GM12878 (cell line): ENCODE measurements around the gene TKT. TPM values are rescaled to one million over a fixed set of nuclear protein-coding genes. Genes with fewer than 3 reads are reported as not detected.

Experiments used
- ATAC-seq: fragments of 200-7000 bp; cut with Tn5 transposase; 3 replicates; pipeline ENCODE4 v1.9.1; 2020; ENCODE audit warnings: mild to moderate bottlenecking, moderate library complexity
- BruUV-seq: library from RNA; stranded (reverse); fragments of 400-500 nt; replicated peaks from 2 replicates; lab custom pipeline; 2021; lab: Mats Ljungman, UMichigan
- CTCF ChIA-PET: fragments of 300-600 bp; sonication (Branson Sonifier 250); formaldehyde crosslinking; extraction: SDS; loops from one replicate; lab custom pipeline; 2021; ENCODE audit warnings: inconsistent platforms; lab: Yijun Ruan, JAX
- POLR2A ChIA-PET: fragments of 350-600 bp; formaldehyde crosslinking; extraction: SDS; loops from one replicate; lab custom pipeline; 2021; ENCODE audit warnings: inconsistent platforms; lab: Charles Lee
- RAD21 ChIA-PET: fragments of 300-600 bp; sonication (Branson Sonifier 250); formaldehyde crosslinking; loops from one replicate; lab custom pipeline; 2023; ENCODE audit warnings: antibody characterized with exemption; ENCODE audit not compliant: unreplicated experiment; lab: Charles Lee
- SMC1A ChIA-PET: fragments of 300-600 bp; sonication (Branson Sonifier 250); formaldehyde crosslinking; loops from one replicate; lab custom pipeline; 2023; ENCODE audit not compliant: unreplicated experiment, uncharacterized antibody; lab: Charles Lee
- DNase-seq: peaks from one replicate; pipeline ENCODE4 v3.0.0-alpha.2; 2011; ENCODE audit warnings: low read depth, low spot score
- FAIRE-seq: peaks from 3 replicates; lab custom pipeline; 2011; peaks lifted over from hg19 to GRCh38; lab: Jason Lieb, UNC
- H2AFZ ChIP-seq: 2 replicates; pipeline ENCODE4 v1.6.0; 2011; ENCODE audit warnings: low read depth, low read length, control low read depth; ENCODE audit not compliant: control insufficient read depth
- H3K27ac ChIP-seq: 2 replicates; pipeline ENCODE4 v1.5.1; 2011; ENCODE audit warnings: control low read depth; ENCODE audit not compliant: control insufficient read depth, insufficient read depth
- H3K27me3 ChIP-seq, 2 experiments: replicated peaks in 1 of 2; 2 replicates each; pipeline versions ENCODE4 v1.6.0 to v1.6.1; 2011; ENCODE audit warnings: low read length in 1 of 2; ENCODE audit not compliant: control insufficient read depth in 2 of 2, insufficient read depth in 2 of 2
- H3K36me3 ChIP-seq, 2 experiments: 2 replicates each; pipeline ENCODE4 v1.5.1; 2011; ENCODE audit warnings: low read length in 1 of 2; ENCODE audit not compliant: control insufficient read depth in 2 of 2, insufficient read depth in 2 of 2
- H3K4me1 ChIP-seq: 2 replicates; pipeline ENCODE4 v1.6.1; 2011; ENCODE audit warnings: mild to moderate bottlenecking, low read length, moderate library complexity, mixed read lengths; ENCODE audit not compliant: control insufficient read depth, insufficient read depth
- H3K4me2 ChIP-seq: 2 replicates; pipeline ENCODE4 v1.6.0; 2011; ENCODE audit warnings: control low read depth; ENCODE audit not compliant: control insufficient read depth, insufficient read depth
- H3K4me3 ChIP-seq: fragments of 200-600 bp; sonication (generic); 2 replicates; pipeline ENCODE4 v1.5.1; 2016
- H3K79me2 ChIP-seq: 2 replicates; pipeline ENCODE4 v1.6.0; 2011; ENCODE audit warnings: low read length; ENCODE audit not compliant: control insufficient read depth, insufficient read depth
- H3K9ac ChIP-seq: 2 replicates; pipeline ENCODE4 v1.8.0; 2011; ENCODE audit warnings: low read length, control low read depth, mixed read lengths; ENCODE audit not compliant: control insufficient read depth, insufficient read depth
- H3K9me3 ChIP-seq: replicated peaks from 3 replicates; pipeline ENCODE4 v1.5.1; 2011; ENCODE audit warnings: mild to moderate bottlenecking, low read length; ENCODE audit not compliant: control insufficient read depth, insufficient read depth
- H4K20me1 ChIP-seq: 2 replicates; pipeline ENCODE4 v1.6.0; 2011; ENCODE audit not compliant: control insufficient read depth, insufficient read depth
- BHLHE40 ChIP-seq, 2 experiments: fragments of 450-650 bp in 1 of 2; IDR thresholded peaks; 2 replicates each; pipeline ENCODE4 v1.6.1; 2011 to 2017; ENCODE audit warnings: low read depth in 2 of 2, borderline replicate concordance in 1 of 2, improper control_type of control experiment in 1 of 2, low read length in 1 of 2, mild to moderate bottlenecking in 1 of 2
- CBX3 ChIP-seq: fragments of 200-600 bp; sonication (generic); IDR thresholded peaks from 2 replicates; pipeline ENCODE4 v1.6.1; 2016; ENCODE audit warnings: low read depth, borderline replicate concordance
- E4F1 ChIP-seq: fragments of 450-650 bp; IDR thresholded peaks from 2 replicates; pipeline ENCODE4 v1.6.1; 2018; ENCODE audit warnings: borderline replicate concordance, mild to moderate bottlenecking; ENCODE audit not compliant: partially characterized antibody
- EGR1 ChIP-seq, 2 experiments: IDR thresholded peaks; 1 replicate in 1 of 2; 2 replicates in 1 of 2; pipeline ENCODE4 v1.6.1; 2011 to 2012; ENCODE audit warnings: low read depth in 2 of 2, low read length in 2 of 2, borderline replicate concordance in 1 of 2, mild to moderate bottlenecking in 1 of 2, moderate library complexity in 1 of 2
- HCFC1 ChIP-seq: fragments of 150-350 bp; IDR thresholded peaks from 2 replicates; pipeline ENCODE4 v1.6.1; 2014; ENCODE audit warnings: low read length
- MYC ChIP-seq: IDR thresholded peaks from 2 replicates; pipeline ENCODE4 v1.6.1; 2011; ENCODE audit warnings: mild to moderate bottlenecking, low read length, moderate library complexity, inconsistent platforms; ENCODE audit not compliant: insufficient read depth, insufficient replicate concordance, insufficient read length, severe bottlenecking
- PAX8 ChIP-seq: fragments of 450-650 bp; IDR thresholded peaks from 2 replicates; pipeline ENCODE4 v1.6.1; 2017; ENCODE audit warnings: mild to moderate bottlenecking, moderate library complexity
- SMC3 ChIP-seq: IDR thresholded peaks from 2 replicates; pipeline ENCODE4 v1.6.1; 2011; ENCODE audit warnings: low read length, improper control_type of control experiment, borderline replicate concordance
- SPI1 ChIP-seq: IDR thresholded peaks from 2 replicates; pipeline ENCODE4 v1.6.1; 2011; ENCODE audit warnings: low read depth, mild to moderate bottlenecking, low read length, moderate library complexity, borderline replicate concordance; ENCODE audit not compliant: insufficient read depth
- TAF1 ChIP-seq: IDR thresholded peaks from 2 replicates; pipeline ENCODE4 v1.6.1; 2011; ENCODE audit warnings: mild to moderate bottlenecking, low read depth, low read length, borderline replicate concordance
- TBL1XR1 ChIP-seq: IDR thresholded peaks from 2 replicates; pipeline ENCODE4 v1.6.1; 2012; ENCODE audit warnings: low read depth, low read length, improper control_type of control experiment
- WGBS: methylation state at CpG from one replicate; pipeline ENCODE4 v1.1.6; 2016; ENCODE audit warnings: low lambda C conversion rate; ENCODE audit not compliant: insufficient replicate concordance, insufficient coverage; ENCODE audit errors: missing lambda C conversion rate; 5-methylcytosine and 5-hydroxymethylcytosine counted together
- in situ Hi-C: fragments of 300-500 bp; cut with MboI; formaldehyde crosslinking; loops from 9 replicates; pipeline ENCODE4 v1.14.3; 2018; ENCODE audit warnings: mixed read lengths
- intact Hi-C: fragments of 100-400 bp; cut with micrococcal nuclease; formaldehyde crosslinking; loops from one replicate; pipeline ENCODE4 v1.14.2; 2022; ENCODE audit not compliant: unreplicated experiment
- polyA plus RNA-seq, 11 experiments: library from polyadenylated mRNA; depleted of rRNA in 4 of 11; unstranded in 6 of 11; stranded (reverse) in 5 of 11; fragments of >200 nt; fragmentation: Nextera tagmentation in 4 of 11; fragmentation: Illumina TruSeq in 1 of 11; extraction: Ambion mirVana in 4 of 11; extraction: Trizol in 1 of 11; gene quantifications; 1 replicate in 1 of 11; 2 replicates in 10 of 11; pipeline versions ENCODE4 v1.2.1 to v1.2.3, GENCODE V29; 2011 to 2016; ENCODE audit warnings: inconsistent platforms in 2 of 11, missing spikeins in 2 of 11, low read depth in 1 of 11
- total RNA-seq, 4 experiments: library from RNA; depleted of rRNA in 3 of 4; stranded (reverse); fragments of >200 nt in 3 of 4; fragmentation: Illumina TruSeq in 1 of 4; extraction: Trizol in 1 of 4; gene quantifications; 2 replicates each; pipeline versions ENCODE4 v1.2.1 to v1.2.3, GENCODE V29; 2013 to 2021
- TF ChIP-seq, protein P1 (sequence below): IDR thresholded peaks from 2 replicates; pipeline ENCODE4 v1.6.1; 2012; ENCODE audit warnings: low read depth, low read length, improper control_type of control experiment
- TF ChIP-seq, protein P2 (sequence below): fragments of 450-650 bp; IDR thresholded peaks from 2 replicates; pipeline ENCODE4 v1.6.1; 2017; ENCODE audit warnings: borderline replicate concordance

The TKT gene
- total and polyA plus RNA-seq, 10 of the 15 experiments (the other 5 are each of a cell fraction or from before 2014, with no cell fraction given) = 56.4 to 385 (median 143) TPM

DNA sequence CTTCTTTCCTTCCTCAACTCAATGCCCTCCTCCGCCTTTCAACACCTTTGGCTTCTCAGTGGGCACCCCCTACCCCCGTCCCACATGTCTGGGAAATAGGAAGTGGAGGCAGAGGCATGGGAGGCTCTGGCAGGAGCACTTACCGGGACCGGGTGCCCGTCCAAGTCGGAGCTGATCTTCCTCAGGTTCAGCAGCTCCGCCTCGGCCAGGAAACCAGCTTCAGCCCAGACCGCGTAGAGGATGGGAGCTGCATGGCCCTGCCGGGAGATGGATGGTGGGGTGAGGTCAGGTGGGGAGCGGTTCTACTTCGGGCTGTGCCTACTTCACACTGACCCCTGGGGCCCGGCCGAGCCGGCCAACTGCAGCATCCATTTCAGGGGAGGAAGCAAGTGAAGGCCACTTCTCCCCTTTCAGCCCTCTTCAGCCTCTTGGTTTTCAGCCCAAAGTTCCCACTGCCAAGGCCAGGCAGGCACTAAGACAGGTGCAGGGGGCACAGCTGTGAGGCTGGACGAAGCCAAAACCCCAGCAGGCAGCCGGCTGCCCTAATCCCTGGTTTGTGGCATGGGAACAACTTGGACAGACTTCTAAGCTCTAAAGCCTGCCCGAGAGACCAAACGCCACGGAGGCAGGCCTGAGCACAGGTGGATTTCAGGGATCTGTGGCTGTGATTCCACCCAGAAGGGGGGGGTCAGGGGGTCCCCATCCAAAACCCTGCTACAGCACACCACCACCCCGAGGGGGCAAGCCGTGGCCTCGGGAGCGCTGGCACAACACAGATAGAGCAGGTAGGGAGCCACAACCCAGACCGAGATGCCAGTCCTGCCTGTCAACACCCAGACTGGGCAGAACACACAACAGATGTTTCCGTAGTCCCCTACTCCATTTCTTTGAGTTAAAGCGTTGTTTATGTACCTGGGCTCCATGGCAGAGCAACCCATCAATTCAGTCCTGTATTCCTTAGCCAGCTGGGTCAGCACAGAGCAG lies 14.5 kb downstream of the TKT start (continued):
- TF ChIP-seq E4F1 (no peak), PAX8 (no peak), HCFC1 (no peak)
- TF ChIP-seq, protein P1, sequence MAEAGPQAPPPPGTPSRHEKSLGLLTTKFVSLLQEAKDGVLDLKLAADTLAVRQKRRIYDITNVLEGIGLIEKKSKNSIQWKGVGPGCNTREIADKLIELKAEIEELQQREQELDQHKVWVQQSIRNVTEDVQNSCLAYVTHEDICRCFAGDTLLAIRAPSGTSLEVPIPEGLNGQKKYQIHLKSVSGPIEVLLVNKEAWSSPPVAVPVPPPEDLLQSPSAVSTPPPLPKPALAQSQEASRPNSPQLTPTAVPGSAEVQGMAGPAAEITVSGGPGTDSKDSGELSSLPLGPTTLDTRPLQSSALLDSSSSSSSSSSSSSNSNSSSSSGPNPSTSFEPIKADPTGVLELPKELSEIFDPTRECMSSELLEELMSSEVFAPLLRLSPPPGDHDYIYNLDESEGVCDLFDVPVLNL = no peak
- TF ChIP-seq, all 136 proteins: peak for 0

DNA sequence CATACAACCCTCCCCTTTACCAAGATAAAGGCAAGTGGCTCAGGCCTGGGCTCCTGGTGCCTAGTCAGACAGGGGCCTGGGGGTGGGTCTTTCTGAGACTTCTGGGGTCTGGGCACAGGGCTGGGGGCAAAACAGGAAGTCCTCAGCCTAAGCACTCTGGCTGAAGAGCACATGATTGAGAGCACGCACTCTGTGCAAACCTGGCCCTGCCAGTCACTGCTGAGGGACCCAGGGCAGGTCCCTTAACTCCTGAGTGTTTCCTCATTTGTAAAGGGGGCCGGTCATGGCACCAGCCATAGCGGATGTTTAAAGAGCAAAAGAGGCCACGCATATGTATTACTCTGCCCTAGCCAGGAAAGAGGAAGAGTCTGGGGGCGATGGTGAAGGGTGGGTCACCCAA lies 16.0 kb downstream of the TKT start:
- POLR2A ChIA-PET = no interaction called here
- no peak overlapping the region for H2AFZ ChIP-seq
- intact Hi-C loops (no loop called here), in situ Hi-C loops (no loop called here)
- ATAC-seq (no peak), FAIRE-seq (no peak), DNase-seq (no peak)
- H3K79me2 ChIP-seq = peaks cover 22% of the 10 kb centered on the region
- SMC1A ChIA-PET = no interaction called here
- H3K36me3 ChIP-seq = peaks cover 26 to 58% of the 10 kb centered on the region in 2 experiments
- H3K4me1 ChIP-seq = no peaks in the 10 kb centered on the region
- RAD21 ChIA-PET = no interaction called here
- H3K9me3 ChIP-seq = no peaks in the 10 kb centered on the region
- no TSS peak for BruUV-seq
- H4K20me1 ChIP-seq = peaks cover 3% of the 10 kb centered on the region; the same call in 1 of the 2 replicates
- no peak overlapping the region for H3K4me2 ChIP-seq
- no peak overlapping the region for H3K4me3 ChIP-seq
- no peak overlapping the region for H3K27ac ChIP-seq
- no peaks in the 10 kb centered on the region for H3K27me3 ChIP-seq
- 92% methylated on average over 5 of the region's 5 CpGs for WGBS
- CTCF ChIA-PET = no interaction called here
- no peak overlapping the region for H3K9ac ChIP-seq
- TF ChIP-seq TAF1 (no peak), SMC3 (no peak), EGR1 (IDR thresholded peaks at IDR 0.05; ENCODE audit: borderline replicate concordance in 1 of 2, low read depth in 2 of 2, low read length in 2 of 2) (no peak), MYC (no peak), SPI1 (no peak), TBL1XR1 (no peak), BHLHE40 (IDR thresholded peaks at IDR 0.05; ENCODE audit: borderline replicate concordance in 1 of 2, low read depth in 2 of 2, low read length in 1 of 2) (no peak), CBX3 (no peak)
- TF ChIP-seq, protein P2, sequence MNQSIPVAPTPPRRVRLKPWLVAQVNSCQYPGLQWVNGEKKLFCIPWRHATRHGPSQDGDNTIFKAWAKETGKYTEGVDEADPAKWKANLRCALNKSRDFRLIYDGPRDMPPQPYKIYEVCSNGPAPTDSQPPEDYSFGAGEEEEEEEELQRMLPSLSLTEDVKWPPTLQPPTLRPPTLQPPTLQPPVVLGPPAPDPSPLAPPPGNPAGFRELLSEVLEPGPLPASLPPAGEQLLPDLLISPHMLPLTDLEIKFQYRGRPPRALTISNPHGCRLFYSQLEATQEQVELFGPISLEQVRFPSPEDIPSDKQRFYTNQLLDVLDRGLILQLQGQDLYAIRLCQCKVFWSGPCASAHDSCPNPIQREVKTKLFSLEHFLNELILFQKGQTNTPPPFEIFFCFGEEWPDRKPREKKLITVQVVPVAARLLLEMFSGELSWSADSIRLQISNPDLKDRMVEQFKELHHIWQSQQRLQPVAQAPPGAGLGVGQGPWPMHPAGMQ = no peak
